HL-60 (cell line): ENCODE results near the gene FAM124A.

Experiments used
- CTCF ChIP-seq: IDR thresholded peaks from one replicate; pipeline ENCODE4 v1.5.1; 2011; ENCODE audit warnings: low read length, control low read depth, inconsistent platforms; ENCODE audit not compliant: insufficient read depth
- POLR2AphosphoS5 ChIP-seq: IDR thresholded peaks from 2 replicates; pipeline ENCODE4 v1.6.1; 2012; ENCODE audit warnings: low read depth

DNA sequence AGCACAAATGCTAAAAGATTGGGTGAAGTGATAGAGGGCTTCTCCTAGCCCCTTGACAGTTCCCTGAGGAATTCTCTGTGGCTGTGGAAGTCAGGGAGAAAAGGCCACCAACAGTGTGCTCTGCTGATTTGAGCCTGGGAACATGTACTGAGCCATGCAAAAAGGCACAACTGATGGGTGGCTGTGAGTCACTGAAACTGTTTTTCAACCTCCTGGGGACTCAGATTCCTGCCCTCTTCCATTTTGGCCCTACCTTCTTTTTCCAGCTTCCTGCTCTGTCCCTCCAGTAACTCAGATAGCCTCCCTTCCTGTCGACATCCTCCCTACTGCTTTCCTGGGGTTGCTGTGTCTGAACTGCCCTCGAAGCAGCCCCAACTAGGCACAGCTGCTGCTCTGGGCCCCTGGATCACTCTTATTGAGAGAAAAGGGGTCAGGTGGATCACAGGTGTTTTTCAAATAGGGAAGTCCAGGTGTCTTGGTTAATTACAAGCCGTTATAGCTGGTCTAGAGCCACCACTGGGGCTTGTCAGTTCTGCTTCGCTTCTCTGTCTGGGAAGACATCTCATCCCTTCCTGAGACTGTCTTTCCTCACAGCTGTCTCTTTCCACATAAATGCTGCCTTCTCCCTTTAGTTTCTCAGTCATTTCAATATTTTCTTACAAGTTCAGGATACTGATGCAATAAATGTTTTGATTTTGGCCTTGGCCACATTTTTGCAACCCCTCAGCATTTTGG is 13.7 kb downstream of the FAM124A start:
- TF ChIP-seq CTCF, result no peak
- no peak for TF ChIP-seq POLR2AphosphoS5
